HG03460 (cell line): ENCODE data around the gene CNFN.
"Not testable (repeated sequence)": the region's sequence is repeated elsewhere in the genome, so short reads cannot be mapped to it uniquely, and the experiment has no call there.

Experiments used
- ATAC-seq: cut with Tn5 transposase; IDR thresholded peaks from one replicate; pipeline ENCODE4 v1.9.1; 2021; ENCODE audit not compliant: unreplicated experiment

Gene CNFN

GRCh38 chr19:42352301-42353259, 37.5 kb downstream of the CNFN start:
- no peak for ATAC-seq

DNA sequence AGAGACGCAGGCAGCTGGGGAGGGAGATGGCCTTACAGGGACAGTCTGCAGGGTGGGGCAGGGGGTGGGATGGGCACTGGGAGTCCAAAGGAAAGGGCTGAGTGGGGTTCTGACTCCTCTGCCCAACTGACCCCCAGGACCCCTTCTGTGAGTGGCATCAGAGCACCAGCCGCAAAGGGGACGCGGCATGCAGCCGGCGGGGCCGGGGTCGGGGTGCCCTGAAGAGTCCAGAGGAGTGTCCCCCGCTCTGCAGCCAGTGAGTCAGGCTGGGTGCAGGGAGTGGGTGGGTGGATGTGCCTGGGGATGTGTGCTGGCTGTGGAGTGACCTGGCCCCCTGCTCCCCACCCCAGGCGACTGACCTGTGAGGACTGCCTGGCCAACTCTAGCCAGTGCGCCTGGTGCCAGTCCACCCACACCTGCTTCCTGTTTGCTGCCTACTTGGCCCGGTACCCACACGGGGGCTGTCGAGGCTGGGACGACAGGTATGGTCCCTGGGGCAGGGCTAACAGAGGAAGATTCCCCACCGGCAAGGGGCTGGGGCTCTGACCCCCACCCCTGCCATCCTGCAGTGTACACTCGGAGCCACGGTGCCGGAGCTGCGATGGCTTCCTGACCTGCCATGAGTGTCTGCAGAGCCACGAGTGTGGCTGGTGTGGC, 38.9 kb downstream of the CNFN start:
- ATAC-seq = no peak

DNA sequence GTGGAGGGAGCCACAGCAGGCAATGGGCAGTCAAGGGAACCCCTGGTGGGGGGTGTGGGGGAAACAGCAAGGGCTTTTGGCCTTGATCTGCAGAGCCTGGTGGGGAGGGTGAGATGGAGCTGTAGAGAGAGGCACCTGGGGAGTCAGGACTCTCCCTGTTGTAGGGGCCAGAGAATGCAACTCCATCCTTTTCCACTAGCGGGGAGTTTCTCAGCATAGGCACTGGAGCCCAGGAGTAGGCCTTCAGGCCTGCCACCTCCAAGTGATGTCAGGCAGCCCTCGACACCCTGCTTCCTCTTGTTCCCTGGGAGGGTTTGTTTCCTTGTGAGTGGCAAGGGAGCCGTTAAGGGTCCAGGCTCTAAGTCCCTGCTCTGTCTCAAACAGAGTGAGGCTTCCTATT, 39.7 kb downstream of the CNFN start:
- no peak for ATAC-seq

GRCh38 chr19:42349378-42350107, 40.6 kb downstream of the CNFN start:
- ATAC-seq = no peak

DNA sequence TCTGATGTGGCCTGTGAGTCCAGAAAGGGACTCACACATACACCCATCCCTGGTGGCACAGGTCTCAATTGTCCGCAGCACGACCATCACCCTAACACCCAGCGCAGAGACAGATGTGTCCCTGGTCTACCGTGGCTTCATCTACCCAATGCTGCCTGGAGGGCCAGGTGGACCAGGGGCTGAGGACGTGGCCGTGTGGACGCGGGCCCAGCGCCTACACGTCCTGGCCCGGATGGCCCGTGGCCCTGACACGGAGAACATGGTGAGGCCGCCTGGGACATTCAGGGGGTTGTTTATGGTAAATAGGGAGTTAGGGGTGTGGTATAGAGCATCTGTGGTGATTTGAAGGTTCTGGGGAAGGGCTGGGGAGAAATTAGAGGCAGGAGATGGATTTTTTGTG, 41.9 kb downstream of the CNFN start:
- ATAC-seq = no peak

- ATAC-seq = no peak
Observed at GRCh38 chr19:42345191-42345812, 44.8 kb downstream of the CNFN start.

DNA sequence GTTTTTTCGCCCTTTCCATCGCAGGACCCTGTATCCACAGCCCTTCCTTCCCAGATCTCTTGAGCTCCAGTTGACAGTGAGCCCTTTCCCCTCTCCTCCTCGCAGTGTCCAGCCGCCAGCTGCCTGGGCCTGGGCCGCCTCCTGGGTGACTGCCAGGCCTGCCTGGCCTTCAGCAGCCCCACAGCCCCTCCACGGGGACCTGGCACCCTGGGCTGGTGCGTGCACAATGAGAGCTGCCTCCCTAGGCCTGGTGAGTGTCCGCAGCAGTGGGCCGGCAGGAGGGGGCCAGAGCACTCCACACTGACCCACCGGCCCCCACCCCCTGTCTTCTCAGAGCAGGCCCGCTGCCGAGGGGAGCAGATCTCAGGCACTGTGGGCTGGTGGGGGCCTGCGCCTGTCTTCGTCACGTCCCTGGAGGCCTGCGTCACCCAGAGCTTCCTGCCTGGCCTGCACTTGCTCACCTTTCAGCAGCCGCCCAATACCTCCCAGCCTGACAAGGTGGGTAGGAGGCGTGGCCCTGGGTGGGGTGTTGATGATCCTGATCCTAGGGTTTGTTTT, 45.7 kb downstream of the CNFN start:
- ATAC-seq = no peak

- ATAC-seq = no peak
Observed at GRCh38 chr19:42343344-42344110, 46.6 kb downstream of the CNFN start.

- ATAC-seq = not testable (repeated sequence)
Observed at GRCh38 chr19:42339922-42340321, 50.2 kb downstream of the CNFN start.

GRCh38 chr19:42339126-42339860, 50.8 kb downstream of the CNFN start:
- ATAC-seq = not testable (repeated sequence)
